Gastroesophageal sphincter (tissue), 4 donors: ENCODE measurements around the gene CD300LD. TPM values are rescaled to one million over a fixed set of nuclear protein-coding genes. Genes with fewer than 3 reads are reported as not detected.

ENCODE experiments used
- ATAC-seq: fragments of 150-250 bp; one replicate; pipeline ENCODE4 v1.9.1; 2016; ENCODE audit warnings: mild to moderate bottlenecking, moderate library complexity
- H3K27ac ChIP-seq, 4 donors: fragments of 200-600 bp; sonication (generic) in 3 of 4; 1 replicate in 3 of 4; 2 replicates in 1 of 4; pipeline ENCODE4 v1.5.1; 2016 to 2019
- H3K27me3 ChIP-seq: fragments of 200-600 bp; sonication (generic); one replicate; pipeline ENCODE4 v1.5.1; 2019
- H3K36me3 ChIP-seq, 2 donors: fragments of 200-600 bp; sonication (generic); one replicate each; pipeline ENCODE4 v1.5.1; 2019; ENCODE audit warnings: control low read depth in 1 of 2
- H3K4me1 ChIP-seq, 3 donors: fragments of 200-600 bp; sonication (generic); 1 replicate in 2 of 3; 2 replicates in 1 of 3; pipeline ENCODE4 v1.5.1; 2016 to 2019; ENCODE audit warnings: control low read depth in 2 of 3
- H3K4me3 ChIP-seq, 2 donors: fragments of 200-600 bp; sonication (generic); one replicate each; pipeline ENCODE4 v1.5.1; 2019; ENCODE audit warnings: mild to moderate bottlenecking in 1 of 2, moderate library complexity in 1 of 2
- H3K9me3 ChIP-seq, 3 donors: fragments of 200-600 bp; sonication (generic); one replicate each; pipeline ENCODE4 v1.5.1; 2017 to 2019; ENCODE audit warnings: control low read depth in 2 of 3
- EP300 ChIP-seq: sonication (generic); formaldehyde crosslinking; IDR thresholded peaks from one replicate; pipeline ENCODE4 v1.6.1; 2017; ENCODE audit warnings: antibody characterized with exemption, mild to moderate bottlenecking
- POLR2A ChIP-seq, 2 donors: fragments of 450-650 bp; IDR thresholded peaks; one replicate each; pipeline ENCODE4 v1.6.1; 2017; ENCODE audit warnings: antibody characterized with exemption in 2 of 2, mild to moderate bottlenecking in 2 of 2, moderate library complexity in 1 of 2
- POLR2AphosphoS5 ChIP-seq: sonication (generic); formaldehyde crosslinking; IDR thresholded peaks from one replicate; pipeline ENCODE4 v1.6.1; 2017; ENCODE audit warnings: antibody characterized with exemption
- WGBS, 2 donors: methylation state at CpG; one replicate each; pipeline ENCODE4 v1.1.5; 2018; ENCODE audit warnings: low coverage in 1 of 2; 5-methylcytosine and 5-hydroxymethylcytosine counted together
- total RNA-seq, 4 donors: library from RNA; depleted of rRNA; stranded (reverse); fragments of >200 nt; gene quantifications; one replicate each; pipeline ENCODE4 v1.1.0, GENCODE V29; 2016
- TF ChIP-seq, protein P1 (sequence below), 4 experiments: fragments of 200-600 bp in 2 of 4; fragments of 450-650 bp in 2 of 4; sonication (generic) in 1 of 4; IDR thresholded peaks; one replicate each; pipeline ENCODE4 v1.5.1; 2017 to 2019; ENCODE audit warnings: antibody characterized with exemption in 4 of 4, mild to moderate bottlenecking in 2 of 4, moderate library complexity in 2 of 4

CD300LD gene
- total RNA-seq, 4 donors from 2014 or later: not detected

GRCh38 chr17:74547264-74547663 lies 44.8 kb downstream of the CD300LD start:
- no peak overlapping the region for H3K4me3 ChIP-seq
- H3K27ac ChIP-seq: no peak overlapping the region
- peaks cover 26% of the 10 kb centered on the region for H3K27me3 ChIP-seq
- H3K9me3 ChIP-seq: no peaks in the 10 kb centered on the region
- H3K4me1 ChIP-seq: no peaks in the 10 kb centered on the region
- no peak for ATAC-seq
- TF ChIP-seq POLR2A (IDR thresholded peaks at IDR 0.05): no peak
- TF ChIP-seq, protein P1, sequence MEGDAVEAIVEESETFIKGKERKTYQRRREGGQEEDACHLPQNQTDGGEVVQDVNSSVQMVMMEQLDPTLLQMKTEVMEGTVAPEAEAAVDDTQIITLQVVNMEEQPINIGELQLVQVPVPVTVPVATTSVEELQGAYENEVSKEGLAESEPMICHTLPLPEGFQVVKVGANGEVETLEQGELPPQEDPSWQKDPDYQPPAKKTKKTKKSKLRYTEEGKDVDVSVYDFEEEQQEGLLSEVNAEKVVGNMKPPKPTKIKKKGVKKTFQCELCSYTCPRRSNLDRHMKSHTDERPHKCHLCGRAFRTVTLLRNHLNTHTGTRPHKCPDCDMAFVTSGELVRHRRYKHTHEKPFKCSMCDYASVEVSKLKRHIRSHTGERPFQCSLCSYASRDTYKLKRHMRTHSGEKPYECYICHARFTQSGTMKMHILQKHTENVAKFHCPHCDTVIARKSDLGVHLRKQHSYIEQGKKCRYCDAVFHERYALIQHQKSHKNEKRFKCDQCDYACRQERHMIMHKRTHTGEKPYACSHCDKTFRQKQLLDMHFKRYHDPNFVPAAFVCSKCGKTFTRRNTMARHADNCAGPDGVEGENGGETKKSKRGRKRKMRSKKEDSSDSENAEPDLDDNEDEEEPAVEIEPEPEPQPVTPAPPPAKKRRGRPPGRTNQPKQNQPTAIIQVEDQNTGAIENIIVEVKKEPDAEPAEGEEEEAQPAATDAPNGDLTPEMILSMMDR (IDR thresholded peaks at IDR 0.05): no peak
- no peak for TF ChIP-seq POLR2AphosphoS5
- TF ChIP-seq EP300: no peak
- WGBS, 2 donors: 55% methylated on average over 2 of the region's 7 CpGs; no CpG with 5 or more reads in 1 of the 2 donors
- H3K36me3 ChIP-seq: no peaks in the 10 kb centered on the region

DNA sequence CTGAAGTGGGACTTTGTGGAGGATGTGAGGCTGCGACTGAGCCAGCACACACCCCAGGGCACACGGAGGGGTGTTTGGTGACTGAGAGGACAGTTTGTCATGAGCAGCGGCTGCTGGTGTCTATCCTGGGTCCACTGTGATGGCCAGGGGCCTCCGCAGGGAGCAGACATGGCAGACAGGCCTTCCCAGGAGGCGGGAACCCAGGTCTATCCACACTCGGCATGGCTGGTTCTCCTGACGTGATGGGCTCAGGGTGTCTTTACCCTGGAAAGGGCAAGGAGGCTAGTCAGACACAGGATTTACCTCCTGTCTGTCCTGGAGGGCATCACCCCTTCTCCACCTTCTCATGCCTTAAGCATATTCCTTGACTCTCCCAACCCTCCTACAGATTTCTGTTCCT lies 45.5 kb downstream of the CD300LD start:
- WGBS, 2 donors: 90 to 92% methylated on average over 2 of the region's 7 CpGs
- H3K4me3 ChIP-seq: no peak overlapping the region
- H3K9me3 ChIP-seq: no peaks in the 10 kb centered on the region
- H3K27ac ChIP-seq: no peak overlapping the region
- TF ChIP-seq POLR2A (IDR thresholded peaks at IDR 0.05) (no peak), EP300 (no peak), POLR2AphosphoS5 (no peak)
- TF ChIP-seq, protein P1 (IDR thresholded peaks at IDR 0.05): no peak
- no peak for ATAC-seq
- H3K36me3 ChIP-seq: no peaks in the 10 kb centered on the region
- H3K27me3 ChIP-seq: peaks cover 26% of the 10 kb centered on the region
- no peaks in the 10 kb centered on the region for H3K4me1 ChIP-seq

GRCh38 chr17:74545843-74546230 lies 46.2 kb downstream of the CD300LD start, which contains the start of gene CD300C:
Gene CD300C, minus strand, starts transcription at chr17:74546115. Its CDS starts 333 bp downstream, at chr17:74545782.
- Histone ChIP-seq H3K4me3 (peak within 1 kb of the TSS in 1 of 2 donors; percentile 28), H3K9me3 (no peaks in the 10 kb centered on the region), H3K27ac (peak within 1 kb of the TSS in 1 of 4 donors; percentile 47), H3K4me1 (no peaks in the 10 kb centered on the region), H3K36me3 (no peaks in the 10 kb centered on the region), H3K27me3 (peaks cover 24% of the 10 kb centered on the region)
- TF ChIP-seq POLR2A (IDR thresholded peaks at IDR 0.05): peak in 1 of 2 donors; percentile 22
- TF ChIP-seq, protein P1 (IDR thresholded peaks at IDR 0.05): no peak
- 100% methylated on average over 1 of the region's 5 CpGs; no CpG with 5 or more reads in 1 of the 2 donors for WGBS, 2 donors
- peak; percentile 27 for ATAC-seq

DNA sequence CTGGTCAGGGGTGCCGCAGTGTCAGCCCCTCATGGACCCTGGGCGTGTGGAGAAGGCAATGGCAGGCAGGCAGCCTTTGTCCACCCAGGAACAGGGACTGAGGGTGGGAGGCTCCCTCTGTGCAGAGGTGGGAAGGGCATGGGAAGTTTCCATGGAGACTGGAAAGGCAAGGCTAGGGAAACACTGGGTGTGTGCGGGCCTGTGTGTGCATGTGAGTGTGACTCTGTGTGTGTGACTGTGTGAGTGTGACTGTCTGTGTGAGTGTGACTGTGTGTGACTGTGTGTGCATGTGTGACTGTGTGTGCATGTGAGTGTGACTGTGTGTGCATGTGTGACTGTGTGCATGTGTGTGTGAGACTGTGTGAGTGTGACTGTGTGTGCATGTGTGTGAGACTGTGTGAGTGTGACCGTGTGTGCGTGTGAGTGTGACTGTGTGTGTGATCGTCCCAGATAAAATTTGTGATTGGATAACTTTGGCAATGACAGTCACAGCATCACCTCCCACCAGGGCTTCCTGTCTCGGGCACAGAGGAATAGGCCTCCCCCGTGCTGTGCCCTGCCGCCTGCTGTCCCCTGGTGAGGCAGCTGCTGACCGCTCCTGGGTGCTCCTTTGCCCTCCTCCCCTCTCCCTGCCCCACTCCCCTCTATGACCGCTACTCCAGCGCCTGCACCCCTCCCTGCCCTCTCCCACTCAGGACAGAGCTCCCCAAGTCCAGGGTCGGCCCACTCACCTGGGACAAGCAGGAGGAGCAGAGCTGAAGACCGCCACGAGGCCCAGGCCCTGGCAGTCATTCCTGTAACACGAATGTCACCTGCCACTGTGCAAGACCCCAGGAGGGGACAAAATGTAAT lies 46.9 kb downstream of the CD300LD start:
- Histone ChIP-seq H3K27ac (peak overlapping the region in 1 of 4 donors; percentile 47), H3K9me3 (no peaks in the 10 kb centered on the region), H3K4me1 (no peaks in the 10 kb centered on the region), H3K36me3 (no peaks in the 10 kb centered on the region), H3K4me3 (peak overlapping the region in 1 of 2 donors; percentile 28), H3K27me3 (peaks cover 18% of the 10 kb centered on the region)
- no peak for ATAC-seq
- 61 to 65% methylated on average over 7 to 11 of the region's 16 CpGs for WGBS, 2 donors
- TF ChIP-seq POLR2AphosphoS5: no peak
- no peak for TF ChIP-seq EP300
- TF ChIP-seq POLR2A (IDR thresholded peaks at IDR 0.05): no peak
- TF ChIP-seq, protein P1 (IDR thresholded peaks at IDR 0.05): no peak
